ENCODE data around the gene NXPH2.

NXPH2 gene

GRCh38 chr2:138730497-138731030 is 49.6 kb downstream of the NXPH2 start:
- TF ChIP-seq REST (IDR thresholded peaks at IDR 0.05; ENCODE audit: insufficient read depth in 1 of 2, low read depth in 2 of 2, low read length in 2 of 2) (no peak), SIN3A (IDR thresholded peaks at IDR 0.05; ENCODE audit: borderline replicate concordance, insufficient read depth, low read length) (no peak), FOXP2 (optimal IDR thresholded peaks at IDR 0.05; ENCODE audit: borderline replicate concordance, extremely low read depth, extremely low read length, insufficient read depth) (no peak), TAF1 (IDR thresholded peaks at IDR 0.05; ENCODE audit: borderline replicate concordance, insufficient read depth, low read length) (no peak), POLR2AphosphoS5 (IDR thresholded peaks at IDR 0.05; ENCODE audit: low read depth, low read length) (no peak)

DNA sequence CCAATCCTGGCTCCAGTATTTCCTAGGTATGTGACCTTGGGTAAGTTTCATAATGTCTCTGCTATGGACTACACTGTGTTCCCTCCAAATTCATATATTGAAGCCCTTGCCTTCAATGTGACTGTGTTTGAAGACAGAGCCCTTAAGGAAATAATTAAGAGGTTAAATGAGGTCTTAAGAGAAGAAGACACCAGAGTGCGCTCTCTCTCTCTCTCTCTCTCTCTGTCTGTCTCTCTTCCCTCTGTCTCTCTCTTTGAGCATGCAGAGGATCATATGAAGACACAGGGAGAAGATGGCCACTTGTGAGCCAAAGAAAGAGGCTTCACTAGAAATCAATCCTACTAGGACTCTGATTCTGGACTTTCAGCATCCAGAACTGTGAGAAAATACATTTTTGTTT is 52.2 kb downstream of the NXPH2 start:
- no peak for TF ChIP-seq REST (IDR thresholded peaks at IDR 0.05; ENCODE audit: insufficient read depth in 1 of 2, low read depth in 2 of 2, low read length in 2 of 2)
- TF ChIP-seq FOXP2 (optimal IDR thresholded peaks at IDR 0.05; ENCODE audit: borderline replicate concordance, extremely low read depth, extremely low read length, insufficient read depth) = no peak
- no peak for TF ChIP-seq SIN3A (IDR thresholded peaks at IDR 0.05; ENCODE audit: borderline replicate concordance, insufficient read depth, low read length)

- TF ChIP-seq FOXP2 (optimal IDR thresholded peaks at IDR 0.05; ENCODE audit: borderline replicate concordance, extremely low read depth, extremely low read length, insufficient read depth) (no peak), SIN3A (IDR thresholded peaks at IDR 0.05; ENCODE audit: borderline replicate concordance, insufficient read depth, low read length) (no peak), POLR2AphosphoS5 (IDR thresholded peaks at IDR 0.05; ENCODE audit: low read depth, low read length) (no peak), REST (IDR thresholded peaks at IDR 0.05; ENCODE audit: insufficient read depth in 1 of 2, low read depth in 2 of 2, low read length in 2 of 2) (no peak), TAF1 (IDR thresholded peaks at IDR 0.05; ENCODE audit: borderline replicate concordance, insufficient read depth, low read length) (no peak)
These were observed 53.5 kb downstream of the NXPH2 start for GRCh38 chr2:138726681-138727080.

GRCh38 chr2:138724729-138725459 is 55.3 kb downstream of the NXPH2 start:
- no peak for TF ChIP-seq SIN3A (IDR thresholded peaks at IDR 0.05; ENCODE audit: borderline replicate concordance, insufficient read depth, low read length)
- no peak for TF ChIP-seq REST (IDR thresholded peaks at IDR 0.05; ENCODE audit: insufficient read depth in 1 of 2, low read depth in 2 of 2, low read length in 2 of 2)
- TF ChIP-seq TAF1 (IDR thresholded peaks at IDR 0.05; ENCODE audit: borderline replicate concordance, insufficient read depth, low read length) = no peak

DNA sequence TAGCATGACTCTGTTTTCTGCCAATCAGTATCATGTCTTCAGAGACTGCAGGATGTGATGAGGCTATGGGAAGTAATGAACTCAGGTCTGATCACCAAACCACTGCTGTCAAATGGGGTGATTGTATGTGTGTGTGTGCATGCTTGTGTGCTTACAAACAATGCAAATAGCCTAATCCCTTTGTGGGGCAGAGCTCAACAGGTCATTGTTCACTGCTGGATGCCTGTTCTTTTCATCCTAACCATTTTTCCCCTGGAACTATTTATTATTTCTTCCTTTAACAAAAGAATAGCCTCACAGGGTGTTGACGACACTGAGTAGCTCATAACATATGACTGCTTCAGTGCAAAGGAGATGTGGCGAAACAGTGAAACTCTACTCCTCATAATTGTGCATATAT is 55.9 kb downstream of the NXPH2 start:
- TF ChIP-seq POLR2AphosphoS5 (IDR thresholded peaks at IDR 0.05; ENCODE audit: low read depth, low read length) (no peak), FOXP2 (optimal IDR thresholded peaks at IDR 0.05; ENCODE audit: borderline replicate concordance, extremely low read depth, extremely low read length, insufficient read depth) (no peak), SIN3A (IDR thresholded peaks at IDR 0.05; ENCODE audit: borderline replicate concordance, insufficient read depth, low read length) (no peak), REST (IDR thresholded peaks at IDR 0.05; ENCODE audit: insufficient read depth in 1 of 2, low read depth in 2 of 2, low read length in 2 of 2) (no peak), TAF1 (IDR thresholded peaks at IDR 0.05; ENCODE audit: borderline replicate concordance, insufficient read depth, low read length) (no peak)

Data from PFSK-1 (cell line).